HepG2 (cell line): ENCODE measurements around the gene DERL2.

Source experiments
- EED ChIP-seq: sonication (generic); formaldehyde crosslinking; IDR thresholded peaks from 2 replicates; pipeline ENCODE4 v1.5.0; 2020; ENCODE audit warnings: mild to moderate bottlenecking, missing genetic modification reagents
- GLI4 ChIP-seq: sonication (generic); formaldehyde crosslinking; IDR thresholded peaks from 2 replicates; pipeline ENCODE4 v1.5.1; 2020; ENCODE audit warnings: missing genetic modification reagents, mild to moderate bottlenecking, moderate library complexity, borderline replicate concordance
- HDAC2 ChIP-seq: sonication (generic); formaldehyde crosslinking; IDR thresholded peaks from 2 replicates; pipeline ENCODE4 v1.4.0; 2020; ENCODE audit warnings: missing genetic modification reagents
- MAZ ChIP-seq, 2 experiments: sonication (generic) in 1 of 2; formaldehyde crosslinking in 1 of 2; IDR thresholded peaks; 2 replicates each; pipeline versions ENCODE4 v1.5.0 to v1.6.1; 2012 to 2020; ENCODE audit warnings: low read depth in 2 of 2, mild to moderate bottlenecking in 2 of 2, borderline replicate concordance in 1 of 2, improper control_type of control experiment in 1 of 2, low read length in 1 of 2, missing genetic modification reagents in 1 of 2, moderate library complexity in 1 of 2
- RFX5 ChIP-seq: IDR thresholded peaks from 2 replicates; pipeline ENCODE4 v1.6.1; 2011; ENCODE audit warnings: low read depth, low read length, improper control_type of control experiment
- ZNF143 ChIP-seq: sonication (generic); formaldehyde crosslinking; IDR thresholded peaks from 2 replicates; pipeline ENCODE4 v1.4.0; 2020; ENCODE audit warnings: missing genetic modification reagents
- TF ChIP-seq, protein P1 (sequence below): sonication (generic); formaldehyde crosslinking; IDR thresholded peaks from 2 replicates; pipeline ENCODE4 v1.5.0; 2020; ENCODE audit warnings: mild to moderate bottlenecking, missing genetic modification reagents, moderate library complexity
- TF ChIP-seq, protein P2 (sequence below): sonication (generic); formaldehyde crosslinking; IDR thresholded peaks from 2 replicates; pipeline ENCODE4 v1.4.0; 2020; ENCODE audit warnings: missing genetic modification reagents, borderline replicate concordance

DNA sequence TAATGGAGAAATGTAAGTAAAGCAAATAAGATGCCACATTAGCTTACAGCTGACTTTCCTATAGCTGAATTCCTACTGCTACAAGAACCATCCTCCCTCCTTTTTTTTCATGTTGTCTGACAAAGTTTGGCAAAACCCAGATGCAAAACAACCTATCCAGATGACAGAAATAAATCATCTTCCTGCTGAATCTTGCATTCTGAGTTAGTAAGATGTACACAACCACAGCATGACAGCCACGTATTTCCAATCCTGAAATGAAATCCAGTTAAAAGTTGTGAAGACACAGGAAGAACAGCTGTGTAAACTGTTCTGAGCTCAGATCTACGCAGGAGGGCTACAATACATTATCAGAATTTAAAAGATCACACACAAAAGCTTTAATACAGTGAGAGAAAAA is 12.1 kb downstream of the DERL2 start:
- TF ChIP-seq MAZ (IDR thresholded peaks at IDR 0.05; ENCODE audit: borderline replicate concordance, low read depth, low read length) (no peak), MAZ (CRISPR knock-in tag; IDR thresholded peaks at IDR 0.05; ENCODE audit: low read depth) (no peak), EED (CRISPR knock-in tag) (no peak), RFX5 (no peak), HDAC2 (CRISPR knock-in tag) (no peak), ZNF143 (CRISPR knock-in tag) (no peak), GLI4 (no peak)
- TF ChIP-seq, protein P1, sequence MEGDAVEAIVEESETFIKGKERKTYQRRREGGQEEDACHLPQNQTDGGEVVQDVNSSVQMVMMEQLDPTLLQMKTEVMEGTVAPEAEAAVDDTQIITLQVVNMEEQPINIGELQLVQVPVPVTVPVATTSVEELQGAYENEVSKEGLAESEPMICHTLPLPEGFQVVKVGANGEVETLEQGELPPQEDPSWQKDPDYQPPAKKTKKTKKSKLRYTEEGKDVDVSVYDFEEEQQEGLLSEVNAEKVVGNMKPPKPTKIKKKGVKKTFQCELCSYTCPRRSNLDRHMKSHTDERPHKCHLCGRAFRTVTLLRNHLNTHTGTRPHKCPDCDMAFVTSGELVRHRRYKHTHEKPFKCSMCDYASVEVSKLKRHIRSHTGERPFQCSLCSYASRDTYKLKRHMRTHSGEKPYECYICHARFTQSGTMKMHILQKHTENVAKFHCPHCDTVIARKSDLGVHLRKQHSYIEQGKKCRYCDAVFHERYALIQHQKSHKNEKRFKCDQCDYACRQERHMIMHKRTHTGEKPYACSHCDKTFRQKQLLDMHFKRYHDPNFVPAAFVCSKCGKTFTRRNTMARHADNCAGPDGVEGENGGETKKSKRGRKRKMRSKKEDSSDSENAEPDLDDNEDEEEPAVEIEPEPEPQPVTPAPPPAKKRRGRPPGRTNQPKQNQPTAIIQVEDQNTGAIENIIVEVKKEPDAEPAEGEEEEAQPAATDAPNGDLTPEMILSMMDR = no peak
- TF ChIP-seq, protein P2, sequence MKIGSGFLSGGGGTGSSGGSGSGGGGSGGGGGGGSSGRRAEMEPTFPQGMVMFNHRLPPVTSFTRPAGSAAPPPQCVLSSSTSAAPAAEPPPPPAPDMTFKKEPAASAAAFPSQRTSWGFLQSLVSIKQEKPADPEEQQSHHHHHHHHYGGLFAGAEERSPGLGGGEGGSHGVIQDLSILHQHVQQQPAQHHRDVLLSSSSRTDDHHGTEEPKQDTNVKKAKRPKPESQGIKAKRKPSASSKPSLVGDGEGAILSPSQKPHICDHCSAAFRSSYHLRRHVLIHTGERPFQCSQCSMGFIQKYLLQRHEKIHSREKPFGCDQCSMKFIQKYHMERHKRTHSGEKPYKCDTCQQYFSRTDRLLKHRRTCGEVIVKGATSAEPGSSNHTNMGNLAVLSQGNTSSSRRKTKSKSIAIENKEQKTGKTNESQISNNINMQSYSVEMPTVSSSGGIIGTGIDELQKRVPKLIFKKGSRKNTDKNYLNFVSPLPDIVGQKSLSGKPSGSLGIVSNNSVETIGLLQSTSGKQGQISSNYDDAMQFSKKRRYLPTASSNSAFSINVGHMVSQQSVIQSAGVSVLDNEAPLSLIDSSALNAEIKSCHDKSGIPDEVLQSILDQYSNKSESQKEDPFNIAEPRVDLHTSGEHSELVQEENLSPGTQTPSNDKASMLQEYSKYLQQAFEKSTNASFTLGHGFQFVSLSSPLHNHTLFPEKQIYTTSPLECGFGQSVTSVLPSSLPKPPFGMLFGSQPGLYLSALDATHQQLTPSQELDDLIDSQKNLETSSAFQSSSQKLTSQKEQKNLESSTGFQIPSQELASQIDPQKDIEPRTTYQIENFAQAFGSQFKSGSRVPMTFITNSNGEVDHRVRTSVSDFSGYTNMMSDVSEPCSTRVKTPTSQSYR (CRISPR knock-in tag) = no peak
